Measurements from ENCODE around the gene DAP. TPM values are rescaled to one million over a fixed set of nuclear protein-coding genes. Genes with fewer than 3 reads are reported as not detected.

The DAP gene
- total and polyA plus RNA-seq, 4 donors = 36.6 to 122 (median 101) TPM

GRCh38 chr5:10726913-10727517, 34.0 kb downstream of the DAP start:
- no peak overlapping the region for H3K27ac ChIP-seq (ENCODE audit: low read depth in 1 of 2, low read length in 2 of 2)
- TF ChIP-seq SP1 (IDR thresholded peaks at IDR 0.05) (no peak), ZBTB33 (IDR thresholded peaks at IDR 0.05) (no peak), RXRA (IDR thresholded peaks at IDR 0.05) (no peak), RAD21 (IDR thresholded peaks at IDR 0.05) (no peak), TAF1 (conservative IDR thresholded peaks at IDR 0.05) (no peak), CTCF (IDR thresholded peaks at IDR 0.05; ENCODE audit: low read depth, low read length, missing input control) (no peak), GABPA (IDR thresholded peaks at IDR 0.05 in 1 of 2, conservative IDR thresholded peaks at IDR 0.05 in 1 of 2) (no peak)
- H3K9ac ChIP-seq (ENCODE audit: low read depth in 1 of 2, low read length in 2 of 2) = no peak overlapping the region
- H3K9me3 ChIP-seq (ENCODE audit: control insufficient read depth in 4 of 4, low read length in 3 of 4) = no peaks in the 10 kb centered on the region
- no peaks in the 10 kb centered on the region for H3K27me3 ChIP-seq (ENCODE audit: control insufficient read depth in 4 of 4, insufficient read depth in 4 of 4, low read length in 3 of 4)
- 69% methylated on average over 8 of the region's 8 CpGs for WGBS
- DNase-seq (ENCODE audit: low spot score) = no peak
- peaks cover 0 to 8% (median 0%) of the 10 kb centered on the region in 4 donors for H3K4me1 ChIP-seq (ENCODE audit: control insufficient read depth in 4 of 4, insufficient read depth in 4 of 4, low read length in 3 of 4)
- no peak overlapping the region for H3K4me3 ChIP-seq (ENCODE audit: low read depth in 1 of 3, low read length in 3 of 3)
- H3K36me3 ChIP-seq (ENCODE audit: control insufficient read depth in 4 of 4, insufficient read depth in 3 of 4, low read depth in 1 of 4, low read length in 3 of 4) = peaks cover 2 to 8% (median 5%) of the 10 kb centered on the region in 4 donors

GRCh38 chr5:10726179-10726912, 34.7 kb downstream of the DAP start:
- Histone ChIP-seq H3K4me1 (ENCODE audit: control insufficient read depth in 4 of 4, insufficient read depth in 4 of 4, low read length in 3 of 4) (peaks cover 0 to 8% (median 0%) of the 10 kb centered on the region in 4 donors), H3K9ac (ENCODE audit: low read depth in 1 of 2, low read length in 2 of 2) (no peak overlapping the region), H3K27me3 (ENCODE audit: control insufficient read depth in 4 of 4, insufficient read depth in 4 of 4, low read length in 3 of 4) (no peaks in the 10 kb centered on the region), H3K9me3 (ENCODE audit: control insufficient read depth in 4 of 4, low read length in 3 of 4) (no peaks in the 10 kb centered on the region), H3K27ac (ENCODE audit: low read depth in 1 of 2, low read length in 2 of 2) (no peak overlapping the region), H3K36me3 (ENCODE audit: control insufficient read depth in 4 of 4, insufficient read depth in 3 of 4, low read depth in 1 of 4, low read length in 3 of 4) (peaks cover 0 to 8% (median 5%) of the 10 kb centered on the region in 4 donors), H3K4me3 (ENCODE audit: low read depth in 1 of 3, low read length in 3 of 3) (no peak overlapping the region)
- 94% methylated on average over 10 of the region's 10 CpGs for WGBS
- no peak for TF ChIP-seq RAD21 (IDR thresholded peaks at IDR 0.05)
- no peak for TF ChIP-seq YY1 (IDR thresholded peaks at IDR 0.05)
- no peak for TF ChIP-seq TAF1 (conservative IDR thresholded peaks at IDR 0.05)
- no peak for TF ChIP-seq ZBTB33 (IDR thresholded peaks at IDR 0.05)
- TF ChIP-seq EGR1 (IDR thresholded peaks at IDR 0.05; ENCODE audit: low read depth in 2 of 2) = no peak
- no peak for TF ChIP-seq HNF4G (IDR thresholded peaks at IDR 0.05)
- DNase-seq (ENCODE audit: low spot score) = no peak
